K562 (cell line): ENCODE results near the gene ANKH. TPM values are rescaled to one million over a fixed set of nuclear protein-coding genes. Genes with fewer than 3 reads are reported as not detected.

Experiments used
- ATAC-seq: fragments of 200-7000 bp; cut with Tn5 transposase; 3 replicates; pipeline ENCODE4 v1.9.1; 2020; ENCODE audit warnings: moderate library complexity
- BruUV-seq: library from RNA; stranded (reverse); fragments of 400-500 nt; replicated peaks from 2 replicates; lab custom pipeline; 2021; lab: Mats Ljungman, UMichigan
- CTCF ChIA-PET: fragments of 300-600 bp; formaldehyde crosslinking; extraction: SDS; loops from one replicate; lab custom pipeline; 2021; ENCODE audit warnings: low intra/inter-chr PET ratio; lab: Yijun Ruan, JAX
- POLR2A ChIA-PET: fragments of 300-600, 350-650 bp; sonication (Branson Sonifier 250); formaldehyde crosslinking; extraction: SDS; loops from one replicate; lab custom pipeline; 2021; ENCODE audit warnings: antibody characterized with exemption, inconsistent platforms; lab: Yijun Ruan, JAX
- DNase-seq, 4 experiments: peaks; one replicate each; pipeline versions ENCODE4 v3.0.0 to v3.0.0-alpha.2; 2011 to 2018; ENCODE audit warnings: low spot score in 3 of 4, mixed read lengths in 3 of 4; ENCODE audit errors: extremely low read depth in 1 of 4
- FAIRE-seq: peaks from 2 replicates; lab custom pipeline; 2011; peaks lifted over from hg19 to GRCh38; lab: Jason Lieb, UNC
- H2AFZ ChIP-seq: 2 replicates; pipeline ENCODE4 v1.6.0; 2011; ENCODE audit warnings: low read depth, low read length, control low read depth, inconsistent platforms
- H3K27ac ChIP-seq: fragments of 200-600 bp; 3 replicates; pipeline ENCODE4 v1.8.0; 2011; ENCODE audit warnings: low read depth, mild to moderate bottlenecking, control low read depth, inconsistent platforms, low read length, moderate library complexity, mixed read lengths; ENCODE audit errors: extremely low read depth
- H3K27me3 ChIP-seq, 2 experiments: fragments of 300-600 bp in 1 of 2; 2 replicates in 1 of 2; 3 replicates in 1 of 2; pipeline versions ENCODE4 v1.6.0 to v1.8.0; 2011; ENCODE audit warnings: inconsistent platforms in 2 of 2, low read length in 2 of 2, mild to moderate bottlenecking in 1 of 2, mixed read lengths in 1 of 2, moderate library complexity in 1 of 2; ENCODE audit not compliant: control insufficient read depth in 2 of 2, insufficient read depth in 2 of 2
- H3K36me3 ChIP-seq: fragments of 300-600 bp; 3 replicates; pipeline ENCODE4 v1.8.0; 2011; ENCODE audit warnings: mild to moderate bottlenecking, low read length, inconsistent platforms; ENCODE audit not compliant: control insufficient read depth, insufficient read depth
- H3K4me1 ChIP-seq, 2 experiments: fragments of 200-600 bp in 1 of 2; replicated peaks in 1 of 2; 2 replicates in 1 of 2; 3 replicates in 1 of 2; pipeline versions ENCODE4 v1.5.1 to v1.8.0; 2011; ENCODE audit warnings: inconsistent platforms in 2 of 2, low read length in 2 of 2, mild to moderate bottlenecking in 1 of 2, mixed read lengths in 1 of 2, moderate library complexity in 1 of 2; ENCODE audit not compliant: control insufficient read depth in 2 of 2, insufficient read depth in 2 of 2
- H3K4me2 ChIP-seq: 2 replicates; pipeline ENCODE4 v1.6.1; 2011; ENCODE audit warnings: low read length, control low read depth, inconsistent platforms, mixed read lengths; ENCODE audit not compliant: insufficient read depth
- H3K4me3 ChIP-seq: fragments of 200-600 bp; sonication (generic), shearing (Covaris generic); 2 replicates; pipeline ENCODE4 v1.5.1; 2016; ENCODE audit warnings: control low read depth, inconsistent platforms
- H3K79me2 ChIP-seq: fragments of 200-600 bp; 3 replicates; pipeline ENCODE4 v1.8.0; 2011; ENCODE audit warnings: low read length, inconsistent platforms; ENCODE audit not compliant: control insufficient read depth, insufficient read depth
- H3K9ac ChIP-seq, 2 experiments: 2 replicates each; pipeline versions ENCODE4 v1.6.0 to v1.6.1; 2011; ENCODE audit warnings: low read depth in 2 of 2, low read length in 2 of 2, control low read depth in 1 of 2, inconsistent platforms in 1 of 2, mild to moderate bottlenecking in 1 of 2, mixed read lengths in 1 of 2; ENCODE audit not compliant: insufficient read depth in 1 of 2
- H3K9me1 ChIP-seq: one replicate; pipeline ENCODE4 v1.6.0; 2011; ENCODE audit warnings: inconsistent platforms, mild to moderate bottlenecking, low read length, moderate library complexity; ENCODE audit not compliant: control insufficient read depth, insufficient read depth
- H3K9me3 ChIP-seq: replicated peaks from 2 replicates; pipeline ENCODE4 v1.5.1; 2011; ENCODE audit warnings: low read depth, low read length, inconsistent platforms; ENCODE audit not compliant: control insufficient read depth, insufficient read depth
- H4K20me1 ChIP-seq: replicated peaks from 2 replicates; pipeline ENCODE4 v1.6.1; 2011; ENCODE audit warnings: low read length, inconsistent platforms, mixed read lengths; ENCODE audit not compliant: control insufficient read depth, insufficient read depth
- COPS2 ChIP-seq: fragments of 450-650 bp; conservative IDR thresholded peaks from 2 replicates; pipeline ENCODE4 v1.6.1; 2016; ENCODE audit warnings: mild to moderate bottlenecking, moderate library complexity
- DMBX1 ChIP-seq: fragments of 250-450 bp; sonication (Bioruptor Pico); IDR thresholded peaks from 2 replicates; pipeline ENCODE4 v1.8.0; 2022; ENCODE audit warnings: inconsistent platforms, mild to moderate bottlenecking, moderate library complexity, borderline replicate concordance
- FIP1L1 ChIP-seq: fragments of 200-400 bp; formaldehyde crosslinking; IDR thresholded peaks from 2 replicates; pipeline ENCODE4 v1.6.1; 2018; ENCODE audit warnings: mild to moderate bottlenecking, low read depth, low read length; ENCODE audit not compliant: poor library complexity, severe bottlenecking
- FOXA1 ChIP-seq: fragments of 450-650 bp; IDR thresholded peaks from 2 replicates; pipeline ENCODE4 v1.6.1; 2016; ENCODE audit warnings: mild to moderate bottlenecking, borderline replicate concordance
- GATA2 ChIP-seq: sonication (generic); formaldehyde crosslinking; IDR thresholded peaks from 2 replicates; pipeline ENCODE4 v1.4.0; 2020; ENCODE audit warnings: mild to moderate bottlenecking, missing genetic modification reagents
- L3MBTL2 ChIP-seq: fragments of 450-650 bp; IDR thresholded peaks from 2 replicates; pipeline ENCODE4 v1.6.1; 2016; ENCODE audit warnings: mild to moderate bottlenecking, moderate library complexity
- MIER1 ChIP-seq: fragments of 450-650 bp; IDR thresholded peaks from 2 replicates; pipeline ENCODE4 v1.6.1; 2016; ENCODE audit warnings: antibody characterized with exemption, mild to moderate bottlenecking, low read depth
- SETDB1 ChIP-seq: IDR thresholded peaks from one replicate; pipeline ENCODE4 v1.6.1; 2012; ENCODE audit warnings: low read length, control low read depth, inconsistent platforms
- TAF1 ChIP-seq: IDR thresholded peaks from 2 replicates; pipeline ENCODE4 v1.6.1; 2011; ENCODE audit warnings: mild to moderate bottlenecking, low read length, moderate library complexity; ENCODE audit not compliant: insufficient read depth, control insufficient read depth, severe bottlenecking; ENCODE audit errors: extremely low read depth
- ZNF274 ChIP-seq: IDR thresholded peaks from 2 replicates; pipeline ENCODE4 v1.6.1; 2011; ENCODE audit warnings: low read depth, mild to moderate bottlenecking, low read length, moderate library complexity, borderline replicate concordance
- WGBS: fragments of 100-300 bp; shearing (Covaris generic); methylation state at CpG from one replicate; pipeline ENCODE4 v1.1.6; 2016; ENCODE audit warnings: low coverage, mixed read lengths; ENCODE audit not compliant: insufficient coverage; ENCODE audit errors: missing lambda C conversion rate; 5-methylcytosine and 5-hydroxymethylcytosine counted together
- in situ Hi-C: fragments of 300-500 bp; cut with MboI; formaldehyde crosslinking; loops from 4 replicates; pipeline ENCODE4 v1.15.0; 2018; ENCODE audit warnings: inconsistent platforms, mixed read lengths
- intact Hi-C: fragments of 100-400 bp; cut with micrococcal nuclease; formaldehyde crosslinking; loops from 2 replicates; pipeline ENCODE4 v1.14.2; 2022
- polyA plus RNA-seq, 8 experiments: library from polyadenylated mRNA; depleted of rRNA in 4 of 8; stranded (reverse) in 5 of 8; unstranded in 3 of 8; fragments of >200 nt; fragmentation: Nextera tagmentation in 2 of 8; fragmentation: Illumina TruSeq in 1 of 8; extraction: Ambion mirVana in 2 of 8; extraction: Trizol in 1 of 8; gene quantifications; 2 replicates each; pipeline versions ENCODE4 v1.2.1 to v1.2.3, GENCODE V29; 2011 to 2014; ENCODE audit warnings: inconsistent platforms in 1 of 8, missing spikeins in 1 of 8
- total RNA-seq, 7 experiments: library from RNA; depleted of rRNA in 6 of 7; stranded (reverse); fragments of >200 nt in 6 of 7; fragmentation: Illumina TruSeq in 2 of 7; extraction: Trizol in 2 of 7; gene quantifications; 2 replicates each; pipeline versions ENCODE4 v1.2.1 to v1.2.3, GENCODE V29; 2011 to 2021; ENCODE audit warnings: low replicate concordance in 1 of 7
- TF ChIP-seq, protein P1 (sequence below): conservative IDR thresholded peaks from 2 replicates; pipeline ENCODE4 v1.6.1; 2011; ENCODE audit warnings: low read depth, mild to moderate bottlenecking, low read length; ENCODE audit not compliant: control insufficient read depth
- TF ChIP-seq, protein P2 (sequence below): fragments of 450-650 bp; IDR thresholded peaks from 2 replicates; pipeline ENCODE4 v1.6.1; 2014; ENCODE audit warnings: low read depth, mild to moderate bottlenecking, moderate library complexity, borderline replicate concordance
- TF ChIP-seq, protein P3 (sequence below): sonication (generic); formaldehyde crosslinking; IDR thresholded peaks from 2 replicates; pipeline ENCODE4 v1.8.0; 2023; ENCODE audit warnings: mild to moderate bottlenecking, missing genetic modification reagents

ANKH gene
- total and polyA plus RNA-seq, 9 of the 15 experiments (the other 6 are each of a cell fraction or from before 2014, with no cell fraction given), result 0.79 to 12.2 (median 4.5) TPM

GRCh38 chr5:14830210-14831005, 41.2 kb downstream of the ANKH start (continued):
- TF ChIP-seq, protein P1, sequence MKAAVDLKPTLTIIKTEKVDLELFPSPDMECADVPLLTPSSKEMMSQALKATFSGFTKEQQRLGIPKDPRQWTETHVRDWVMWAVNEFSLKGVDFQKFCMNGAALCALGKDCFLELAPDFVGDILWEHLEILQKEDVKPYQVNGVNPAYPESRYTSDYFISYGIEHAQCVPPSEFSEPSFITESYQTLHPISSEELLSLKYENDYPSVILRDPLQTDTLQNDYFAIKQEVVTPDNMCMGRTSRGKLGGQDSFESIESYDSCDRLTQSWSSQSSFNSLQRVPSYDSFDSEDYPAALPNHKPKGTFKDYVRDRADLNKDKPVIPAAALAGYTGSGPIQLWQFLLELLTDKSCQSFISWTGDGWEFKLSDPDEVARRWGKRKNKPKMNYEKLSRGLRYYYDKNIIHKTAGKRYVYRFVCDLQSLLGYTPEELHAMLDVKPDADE, result no peak
- TF ChIP-seq SETDB1, result no peak

GRCh38 chr5:14829396-14829795, 42.2 kb downstream of the ANKH start:
- BruUV-seq, result no TSS peak
- no peaks in the 10 kb centered on the region for H4K20me1 ChIP-seq
- H3K4me3 ChIP-seq, result no peak overlapping the region
- H3K27me3 ChIP-seq, result peaks cover 0 to 5% of the 10 kb centered on the region in 2 experiments; a peak in 1 of 5 replicates
- H2AFZ ChIP-seq, result no peak overlapping the region
- CTCF ChIA-PET, result no interaction called here
- no peak for ATAC-seq
- H3K9me3 ChIP-seq, result no peaks in the 10 kb centered on the region
- in situ Hi-C loops, result no loop called here
- no peaks in the 10 kb centered on the region for H3K4me1 ChIP-seq
- 3% methylated on average over 3 of the region's 3 CpGs for WGBS
- DNase-seq, result no peak
- H3K36me3 ChIP-seq, result no peaks in the 10 kb centered on the region
- intact Hi-C loops, result no loop called here
- no peak overlapping the region for H3K4me2 ChIP-seq
- no peak overlapping the region for H3K9ac ChIP-seq
- H3K27ac ChIP-seq, result no peak overlapping the region
- no peak for FAIRE-seq
- H3K9me1 ChIP-seq, result no peaks in the 10 kb centered on the region
- POLR2A ChIA-PET, result no interaction called here
- no peaks in the 10 kb centered on the region for H3K79me2 ChIP-seq
- TF ChIP-seq, protein P2, sequence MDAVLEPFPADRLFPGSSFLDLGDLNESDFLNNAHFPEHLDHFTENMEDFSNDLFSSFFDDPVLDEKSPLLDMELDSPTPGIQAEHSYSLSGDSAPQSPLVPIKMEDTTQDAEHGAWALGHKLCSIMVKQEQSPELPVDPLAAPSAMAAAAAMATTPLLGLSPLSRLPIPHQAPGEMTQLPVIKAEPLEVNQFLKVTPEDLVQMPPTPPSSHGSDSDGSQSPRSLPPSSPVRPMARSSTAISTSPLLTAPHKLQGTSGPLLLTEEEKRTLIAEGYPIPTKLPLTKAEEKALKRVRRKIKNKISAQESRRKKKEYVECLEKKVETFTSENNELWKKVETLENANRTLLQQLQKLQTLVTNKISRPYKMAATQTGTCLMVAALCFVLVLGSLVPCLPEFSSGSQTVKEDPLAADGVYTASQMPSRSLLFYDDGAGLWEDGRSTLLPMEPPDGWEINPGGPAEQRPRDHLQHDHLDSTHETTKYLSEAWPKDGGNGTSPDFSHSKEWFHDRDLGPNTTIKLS, result no peak
- TF ChIP-seq ZNF274 (no peak), FIP1L1 (no peak), TAF1 (no peak), COPS2 (no peak), L3MBTL2 (no peak), FOXA1 (no peak), GATA2 (CRISPR knock-in tag) (no peak), MIER1 (no peak), DMBX1 (no peak)
- TF ChIP-seq, protein P3, sequence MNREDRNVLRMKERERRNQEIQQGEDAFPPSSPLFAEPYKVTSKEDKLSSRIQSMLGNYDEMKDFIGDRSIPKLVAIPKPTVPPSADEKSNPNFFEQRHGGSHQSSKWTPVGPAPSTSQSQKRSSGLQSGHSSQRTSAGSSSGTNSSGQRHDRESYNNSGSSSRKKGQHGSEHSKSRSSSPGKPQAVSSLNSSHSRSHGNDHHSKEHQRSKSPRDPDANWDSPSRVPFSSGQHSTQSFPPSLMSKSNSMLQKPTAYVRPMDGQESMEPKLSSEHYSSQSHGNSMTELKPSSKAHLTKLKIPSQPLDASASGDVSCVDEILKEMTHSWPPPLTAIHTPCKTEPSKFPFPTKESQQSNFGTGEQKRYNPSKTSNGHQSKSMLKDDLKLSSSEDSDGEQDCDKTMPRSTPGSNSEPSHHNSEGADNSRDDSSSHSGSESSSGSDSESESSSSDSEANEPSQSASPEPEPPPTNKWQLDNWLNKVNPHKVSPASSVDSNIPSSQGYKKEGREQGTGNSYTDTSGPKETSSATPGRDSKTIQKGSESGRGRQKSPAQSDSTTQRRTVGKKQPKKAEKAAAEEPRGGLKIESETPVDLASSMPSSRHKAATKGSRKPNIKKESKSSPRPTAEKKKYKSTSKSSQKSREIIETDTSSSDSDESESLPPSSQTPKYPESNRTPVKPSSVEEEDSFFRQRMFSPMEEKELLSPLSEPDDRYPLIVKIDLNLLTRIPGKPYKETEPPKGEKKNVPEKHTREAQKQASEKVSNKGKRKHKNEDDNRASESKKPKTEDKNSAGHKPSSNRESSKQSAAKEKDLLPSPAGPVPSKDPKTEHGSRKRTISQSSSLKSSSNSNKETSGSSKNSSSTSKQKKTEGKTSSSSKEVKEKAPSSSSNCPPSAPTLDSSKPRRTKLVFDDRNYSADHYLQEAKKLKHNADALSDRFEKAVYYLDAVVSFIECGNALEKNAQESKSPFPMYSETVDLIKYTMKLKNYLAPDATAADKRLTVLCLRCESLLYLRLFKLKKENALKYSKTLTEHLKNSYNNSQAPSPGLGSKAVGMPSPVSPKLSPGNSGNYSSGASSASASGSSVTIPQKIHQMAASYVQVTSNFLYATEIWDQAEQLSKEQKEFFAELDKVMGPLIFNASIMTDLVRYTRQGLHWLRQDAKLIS (CRISPR knock-in tag), result no peak
